Hindlimb muscle (tissue), 1 donor: ENCODE measurements around the gene SCGB1D2. TPM values are rescaled to one million over a fixed set of nuclear protein-coding genes. Genes with fewer than 3 reads are reported as not detected.

Experiments
- DNase-seq: peaks from one replicate; pipeline ENCODE4 v3.0.0-alpha.2; 2013
- polyA plus RNA-seq: library from polyadenylated mRNA; unstranded; fragments of 120-200 nt; gene quantifications from one replicate; pipeline ENCODE4 v1.2.1, GENCODE V29; 2013; ENCODE audit not compliant: insufficient read length

SCGB1D2 gene
- polyA plus RNA-seq, 1 donor: not detected

DNA sequence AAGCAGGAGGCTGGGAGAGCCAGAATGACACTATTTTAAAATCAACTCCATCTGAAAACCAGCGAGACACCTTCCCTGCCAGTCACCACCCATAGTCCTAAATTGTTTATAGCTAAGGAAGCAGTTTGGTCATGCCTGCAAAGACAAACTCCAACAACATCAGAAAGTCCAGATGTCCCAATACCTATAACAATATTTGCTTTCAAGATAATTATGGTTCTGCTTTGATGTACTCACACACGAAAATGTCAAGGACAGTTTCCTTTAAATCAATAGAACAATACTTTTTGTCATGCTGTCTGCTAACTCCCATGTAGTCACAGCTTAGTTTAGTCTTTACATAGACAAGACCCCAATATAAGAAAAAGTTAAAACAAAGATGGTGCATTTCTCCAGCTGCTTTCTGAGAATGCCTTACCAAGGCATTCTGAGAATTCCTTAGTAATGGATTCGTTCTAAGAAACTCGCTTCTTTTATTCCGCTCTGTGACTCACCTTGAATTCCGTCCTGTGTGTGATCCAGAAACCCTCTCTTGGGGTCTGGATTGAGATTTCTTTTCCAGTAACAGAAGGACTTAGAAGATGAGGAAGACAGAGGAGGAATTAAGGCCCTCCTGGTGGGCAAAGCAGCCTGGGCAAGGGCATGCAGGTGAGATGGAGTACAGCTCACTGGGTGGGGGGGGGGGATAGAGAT lies 18.4 kb downstream of the SCGB1D2 start:
- no peak for DNase-seq

DNA sequence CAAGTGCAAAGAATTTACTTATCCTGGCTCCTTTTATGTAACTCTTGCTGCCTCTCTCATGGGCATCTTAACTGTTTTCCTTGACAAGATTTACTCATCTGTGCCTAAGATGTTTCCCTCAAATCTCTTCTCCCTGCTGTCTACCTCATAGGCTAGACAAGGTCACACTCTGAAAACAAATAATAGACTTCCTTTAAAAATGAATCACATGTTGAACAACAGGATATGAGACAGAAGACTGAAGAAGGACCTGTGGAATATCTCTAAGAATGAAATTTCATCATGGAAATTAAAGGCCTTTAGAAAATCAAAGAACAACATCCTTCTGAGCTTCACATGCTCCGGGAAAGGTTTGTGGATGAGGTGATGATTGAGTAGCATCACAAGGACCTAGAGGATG lies 22.0 kb downstream of the SCGB1D2 start:
- DNase-seq: no peak

DNA sequence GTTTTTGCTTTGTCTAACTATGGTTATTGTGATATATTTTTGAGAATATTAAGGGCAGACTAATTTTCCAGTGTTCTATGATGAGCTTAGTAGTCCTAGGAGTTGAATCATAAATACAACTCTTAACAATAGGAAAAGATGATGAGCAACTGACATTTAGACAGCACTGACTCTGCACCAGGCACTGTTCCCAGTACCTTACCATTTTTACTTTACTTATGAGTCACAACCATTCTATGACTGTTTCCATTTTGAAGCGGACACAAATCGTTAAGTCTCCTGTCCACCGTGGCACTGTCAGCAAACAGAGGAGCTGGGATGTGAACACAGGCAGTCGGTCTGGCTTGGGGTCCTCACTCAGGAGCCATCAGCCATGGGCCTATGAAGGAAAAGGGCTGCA lies 24.5 kb downstream of the SCGB1D2 start:
- DNase-seq: no peak

DNA sequence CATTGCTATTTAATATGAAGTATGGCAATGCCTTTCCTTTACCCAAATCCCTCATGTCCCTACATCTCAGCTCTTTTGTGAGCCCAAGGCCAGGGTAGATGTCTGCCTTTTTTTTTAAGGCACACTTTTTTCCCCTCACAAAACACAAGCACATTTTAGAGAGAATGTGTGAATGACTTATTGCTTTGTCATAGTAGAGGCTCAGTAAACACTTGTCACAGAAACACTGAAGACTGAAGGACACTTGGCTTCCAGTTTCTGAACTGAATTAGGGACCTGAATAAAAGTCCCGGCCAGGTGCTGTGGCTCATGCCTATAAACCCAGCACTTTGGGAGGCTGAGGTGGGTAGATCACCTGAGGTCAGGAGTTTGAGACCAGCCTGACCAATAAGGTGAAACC lies 25.0 kb downstream of the SCGB1D2 start:
- DNase-seq: no peak

DNA sequence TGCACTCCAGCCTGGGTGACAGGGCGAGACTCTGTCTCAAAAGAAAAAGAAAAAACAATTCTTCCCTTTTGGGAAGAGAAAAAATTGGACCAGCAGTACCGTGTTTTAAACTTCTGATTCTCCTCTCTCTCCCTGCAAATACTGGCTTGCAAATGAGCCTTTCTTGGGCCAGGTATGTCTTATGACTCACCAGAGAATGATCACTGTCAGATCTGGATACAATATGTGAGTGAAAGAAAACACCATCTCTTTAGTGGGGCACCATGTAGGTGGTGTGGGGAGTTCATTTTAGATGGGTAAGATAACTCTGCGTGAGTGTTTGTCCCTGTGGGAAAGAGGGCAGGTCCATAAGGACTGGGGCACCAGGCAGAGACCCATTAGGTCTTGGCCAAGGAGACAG lies 25.5 kb downstream of the SCGB1D2 start:
- no peak for DNase-seq

DNA sequence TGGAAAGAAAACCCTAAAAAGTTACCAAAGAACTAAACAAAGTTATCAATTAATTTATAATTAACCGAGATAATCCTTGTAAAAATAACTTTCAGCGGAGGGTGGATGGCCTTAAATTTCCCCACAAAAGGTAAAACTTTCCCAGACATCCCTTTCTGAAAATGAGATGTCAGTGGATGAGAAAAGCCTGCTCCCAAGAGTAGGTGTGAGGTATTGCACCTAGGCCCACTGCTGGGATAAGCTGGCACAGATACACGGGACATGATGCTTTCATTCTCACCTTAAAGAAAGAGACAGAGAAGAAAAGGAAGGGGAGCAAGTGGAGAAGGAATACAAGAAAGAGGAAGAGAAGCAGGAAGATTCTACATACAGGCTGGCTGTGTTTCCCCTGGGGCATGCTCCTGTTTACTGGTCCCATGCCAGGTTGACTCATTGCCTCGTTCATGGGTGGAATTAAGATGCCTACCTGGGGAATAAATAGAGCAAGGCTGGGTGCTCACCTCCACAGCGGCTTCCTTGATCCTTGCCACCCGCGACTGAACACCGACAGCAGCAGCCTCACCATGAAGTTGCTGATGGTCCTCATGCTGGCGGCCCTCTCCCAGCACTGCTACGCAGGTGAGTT lies 27.7 kb downstream of the SCGB1D2 start, which contains the start of gene SCGB2A2:
SCGB2A2 (plus strand) TSS at position 505 of the 625 bp plus-strand sequence; CDS start at position 564, 59 bp downstream.
- no peak for DNase-seq

DNA sequence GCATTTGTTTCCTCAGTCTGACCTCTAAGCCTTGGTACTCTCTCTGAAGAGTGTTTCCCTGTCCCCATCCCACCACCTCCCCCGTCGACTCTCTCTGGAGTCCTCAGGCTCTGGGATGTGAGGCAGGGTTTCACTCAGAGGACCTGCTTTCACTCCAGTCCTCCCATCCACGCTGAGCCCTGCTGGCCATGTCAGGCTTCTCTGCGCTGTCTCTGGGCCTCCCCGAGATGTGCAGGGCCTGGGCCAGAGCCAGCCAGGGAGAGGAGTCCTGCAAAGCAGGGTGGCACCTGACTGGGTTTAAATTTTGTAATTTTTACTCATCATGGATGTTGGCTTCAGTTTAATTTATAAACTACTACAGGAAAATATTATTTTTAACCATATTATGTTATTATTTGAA lies 31.2 kb downstream of the SCGB1D2 start:
- no peak for DNase-seq

DNA sequence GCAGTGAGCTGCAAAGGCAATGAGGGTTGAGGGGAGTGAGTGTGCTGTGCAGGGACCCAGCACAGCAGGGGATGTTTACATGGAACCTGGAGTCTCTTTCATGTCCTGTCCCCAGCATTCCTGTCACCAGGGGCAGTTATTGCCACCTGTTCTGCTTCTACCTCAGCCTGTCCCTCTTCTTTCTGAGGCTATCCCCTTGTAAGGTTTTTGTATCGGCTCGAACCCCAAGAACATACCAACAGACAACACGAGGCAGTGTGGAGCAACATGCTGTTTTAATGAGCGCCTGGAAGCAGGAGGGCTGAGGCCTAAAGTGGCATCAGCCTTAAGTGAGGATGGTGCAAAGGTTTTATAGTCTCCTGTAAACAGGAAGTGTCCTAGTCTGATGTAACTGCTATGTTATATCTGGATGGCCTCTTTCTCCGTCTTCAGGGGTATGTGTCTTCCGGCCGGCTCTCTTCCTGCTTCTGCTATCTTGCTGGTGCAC lies 31.8 kb downstream of the SCGB1D2 start:
- DNase-seq: no peak

DNA sequence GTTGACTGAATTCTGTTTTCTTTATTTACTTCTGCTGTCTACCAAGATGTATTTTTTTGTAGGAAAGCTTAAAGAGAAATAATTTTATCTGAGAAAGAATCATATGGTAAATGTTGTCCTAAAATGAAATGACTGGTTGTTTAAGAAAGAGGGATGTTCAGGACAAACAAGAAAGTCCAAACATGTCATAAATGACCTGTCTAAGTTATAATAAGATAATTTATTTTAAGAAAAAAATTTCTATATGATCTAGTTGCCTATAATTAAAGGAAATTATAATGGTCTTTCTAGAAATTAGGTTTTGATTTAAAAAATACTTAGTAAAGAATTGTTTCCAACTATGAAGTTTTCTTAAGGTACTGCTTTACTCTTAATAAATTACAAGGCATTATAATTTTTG lies 38.4 kb downstream of the SCGB1D2 start:
- no peak for DNase-seq

Other genes starting within 250 kb of the SCGB1D2 start
- gene INCENP, start 118.2 kb upstream of the SCGB1D2 start, polyA plus RNA-seq: 18.2 TPM
- gene SCGB1D1, start 52.0 kb upstream of the SCGB1D2 start, polyA plus RNA-seq: not detected
- not detected for gene SCGB2A1, start 33.6 kb upstream of the SCGB1D2 start, polyA plus RNA-seq
- gene SCGB2A2, start 27.9 kb downstream of the SCGB1D2 start, polyA plus RNA-seq: not detected
- not detected for gene SCGB1D4, start 56.8 kb downstream of the SCGB1D2 start, polyA plus RNA-seq
- 3.5 TPM for gene ASRGL1, start 95.2 kb downstream of the SCGB1D2 start, polyA plus RNA-seq
- not detected for gene SCGB1A1, start 176.8 kb downstream of the SCGB1D2 start, polyA plus RNA-seq